NOMO-1 treated with DMSO at 0.1 percent for 48 hours (cell line): ENCODE results near the gene RAD9B.

Experiments used
- DNase-seq: peaks from one replicate; lab custom pipeline; 2025; ENCODE audit not compliant: unreplicated experiment; lab: John Stamatoyannopoulos, UW

Gene RAD9B

DNA sequence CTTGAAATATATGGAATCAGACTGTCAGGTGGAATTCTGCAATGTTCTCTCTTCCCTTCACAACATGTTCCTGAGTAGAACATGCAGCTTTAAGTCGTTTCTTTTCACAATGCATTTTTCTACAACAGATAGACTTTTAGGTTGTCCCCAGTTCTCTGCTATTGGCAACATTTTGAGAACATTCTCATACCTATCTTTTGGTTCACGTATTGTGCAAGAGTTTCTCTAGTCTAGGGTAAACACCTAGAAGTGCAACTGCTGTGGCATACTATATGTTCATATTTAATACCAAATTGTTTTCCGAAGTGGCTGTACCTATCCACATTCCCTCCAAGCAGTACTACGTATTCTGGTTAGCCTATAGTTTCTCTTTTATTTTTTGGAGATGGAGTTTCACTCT, 48.9 kb downstream of the RAD9B start:
- no peak for DNase-seq
